Upper lobe of right lung (tissue), 1 donor: Measurements from ENCODE around the gene SYNGR4. TPM values are rescaled to one million over a fixed set of nuclear protein-coding genes. Genes with fewer than 3 reads are reported as not detected.

Experiments used
- ATAC-seq: fragments of 200-7000 bp; cut with Tn5 transposase; one replicate; pipeline ENCODE4 v1.9.1; 2020; ENCODE audit warnings: mild to moderate bottlenecking, moderate library complexity
- DNase-seq: peaks from one replicate; pipeline ENCODE4 v3.0.0-alpha.2; 2020
- H3K27ac ChIP-seq: fragments of 200-600 bp; one replicate; pipeline ENCODE4 v1.8.0; 2022
- H3K27me3 ChIP-seq: fragments of 200-600 bp; one replicate; pipeline ENCODE4 v1.8.0; 2022; ENCODE audit warnings: mild to moderate bottlenecking
- H3K36me3 ChIP-seq: fragments of 200-600 bp; one replicate; pipeline ENCODE4 v1.8.0; 2022
- H3K4me1 ChIP-seq: fragments of 200-600 bp; one replicate; pipeline ENCODE4 v1.8.0; 2022
- H3K4me3 ChIP-seq: fragments of 200-600 bp; one replicate; pipeline ENCODE4 v1.8.0; 2022; ENCODE audit warnings: mild to moderate bottlenecking
- H3K9me3 ChIP-seq: fragments of 200-600 bp; one replicate; pipeline ENCODE4 v1.8.0; 2022
- CTCF ChIP-seq: fragments of 200-600 bp; IDR thresholded peaks from one replicate; pipeline ENCODE4 v1.8.0; 2022; ENCODE audit warnings: antibody characterized with exemption
- intact Hi-C: fragments of 100-400 bp; cut with DNase I; formaldehyde crosslinking; loops from one replicate; pipeline ENCODE4 v1.11.0; 2022
- total RNA-seq: library from RNA; stranded (reverse); fragmentation: NEBNext Ultra II Directional; extraction: Animal tissue kit (Norgen Biotek cat#: 25700); gene quantifications from one replicate; pipeline ENCODE4 v1.2.1, GENCODE V29; 2021
- donor health status: DM: no; HTN: yes; CAD: no; lungs with severe emphysema.

The SYNGR4 gene
- total RNA-seq, 1 donor from 2014 or later = not detected

GRCh38 chr19:48398102-48398374, 33.9 kb downstream of the SYNGR4 start:
- peaks cover 48% of the 10 kb centered on the region for H3K27me3 ChIP-seq

GRCh38 chr19:48398375-48399235, 34.4 kb downstream of the SYNGR4 start:
- Histone ChIP-seq H3K27ac (no peak overlapping the region), H3K27me3 (peaks cover 43% of the 10 kb centered on the region), H3K36me3 (no peaks in the 10 kb centered on the region), H3K4me3 (peak overlapping the region; percentile 34), H3K4me1 (no peaks in the 10 kb centered on the region), H3K9me3 (no peaks in the 10 kb centered on the region)
- TF ChIP-seq CTCF = no peak
- ATAC-seq = peak; percentile 90
- intact Hi-C loops = no loop called here
- DNase-seq = peak; percentile 91

More at GRCh38 chr19:48398102-48398374, 33.9 kb downstream of the SYNGR4 start:
- no peak for DNase-seq
- H3K27ac ChIP-seq = no peak overlapping the region
- TF ChIP-seq CTCF = no peak
- H3K9me3 ChIP-seq = no peaks in the 10 kb centered on the region
- ATAC-seq = no peak
- H3K4me1 ChIP-seq = no peaks in the 10 kb centered on the region
- intact Hi-C loops = no loop called here
- no peaks in the 10 kb centered on the region for H3K36me3 ChIP-seq
- H3K4me3 ChIP-seq = peak overlapping the region; percentile 34

GRCh38 chr19:48400018-48400742, 36.0 kb downstream of the SYNGR4 start:
- Histone ChIP-seq H3K27me3 (peaks cover 28% of the 10 kb centered on the region), H3K27ac (no peak overlapping the region), H3K36me3 (no peaks in the 10 kb centered on the region), H3K9me3 (no peaks in the 10 kb centered on the region), H3K4me1 (no peaks in the 10 kb centered on the region), H3K4me3 (no peak overlapping the region)
- DNase-seq (no peak), ATAC-seq (peak; percentile 27)
- TF ChIP-seq CTCF = no peak
- intact Hi-C loops = no loop called here

- Histone ChIP-seq H3K4me1 (no peaks in the 10 kb centered on the region), H3K27me3 (peaks cover 21% of the 10 kb centered on the region), H3K27ac (no peak overlapping the region), H3K36me3 (no peaks in the 10 kb centered on the region), H3K4me3 (no peak overlapping the region), H3K9me3 (no peaks in the 10 kb centered on the region)
- ATAC-seq (no peak), DNase-seq (no peak)
- no peak for TF ChIP-seq CTCF
- intact Hi-C loops = no loop called here
These were observed 37.1 kb downstream of the SYNGR4 start for GRCh38 chr19:48401287-48401686.

DNA sequence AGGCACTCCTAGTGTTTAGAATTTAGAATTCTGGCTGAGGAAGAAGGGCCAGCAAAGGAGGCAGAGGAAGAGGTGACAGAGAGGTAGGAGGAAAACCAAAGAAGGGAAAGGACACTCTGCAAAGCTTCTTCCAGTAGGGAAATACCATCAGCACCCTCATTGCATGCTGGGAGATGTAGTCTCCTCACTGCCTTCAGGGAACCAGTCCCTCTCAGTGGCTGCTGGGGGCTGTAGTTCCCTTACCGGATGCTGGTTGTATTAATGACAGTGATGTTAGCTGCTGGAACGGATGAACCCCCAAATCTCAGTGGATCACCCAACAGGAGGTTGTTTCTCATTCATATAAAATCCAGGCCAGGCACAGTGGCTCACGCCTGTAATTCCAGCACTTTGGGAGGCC, 39.4 kb downstream of the SYNGR4 start:
- TF ChIP-seq CTCF = no peak
- H3K36me3 ChIP-seq = no peaks in the 10 kb centered on the region
- H3K4me3 ChIP-seq = no peak overlapping the region
- H3K27ac ChIP-seq = no peak overlapping the region
- H3K9me3 ChIP-seq = no peaks in the 10 kb centered on the region
- no peaks in the 10 kb centered on the region for H3K4me1 ChIP-seq
- peak; percentile 60 for ATAC-seq
- peaks cover 4% of the 10 kb centered on the region for H3K27me3 ChIP-seq
- intact Hi-C loops = no loop called here
- no peak for DNase-seq
